ENCODE results near the gene AMACR. TPM values are rescaled to one million over a fixed set of nuclear protein-coding genes. Genes with fewer than 3 reads are reported as not detected.

AMACR gene
- total and polyA plus RNA-seq, 7 experiments from 2014 or later, result 2.7 to 12.0 (median 8.2) TPM

DNA sequence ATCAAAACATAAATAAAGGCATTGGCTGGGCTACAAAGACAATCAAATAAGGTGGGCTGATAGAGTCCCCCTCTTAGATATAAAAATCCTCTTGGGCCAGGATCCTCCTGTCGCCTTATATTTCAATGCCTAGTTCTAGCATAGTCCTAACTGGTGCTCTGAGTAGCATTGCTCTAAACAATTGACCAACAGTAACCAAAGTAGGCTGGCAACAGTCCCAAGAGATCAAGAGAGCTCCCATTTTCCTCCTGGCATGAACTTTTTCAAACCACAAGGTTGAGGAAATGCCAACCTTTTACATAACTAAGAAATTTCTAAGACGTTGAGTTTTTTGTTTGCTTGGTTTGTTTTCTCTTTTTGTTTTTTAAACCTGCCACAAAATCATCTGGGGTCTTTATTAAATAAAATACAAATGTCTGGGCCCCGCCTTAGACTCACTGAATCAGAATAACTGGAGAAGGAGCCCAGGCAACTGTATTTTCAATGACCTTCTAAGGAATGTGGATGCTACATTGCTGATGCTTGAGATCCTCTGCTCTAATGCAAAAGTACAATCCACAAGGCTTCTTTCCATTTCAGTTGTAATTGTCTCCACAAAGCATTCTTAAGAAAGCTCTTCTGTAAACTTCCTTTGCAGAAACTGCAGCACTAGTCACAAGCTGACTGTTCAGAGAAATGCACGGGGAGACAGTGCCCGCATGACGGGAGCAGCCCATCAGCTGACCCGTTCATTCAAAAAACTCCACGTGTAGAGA is 26.3 kb downstream of the AMACR start:
- ATAC-seq (no peak), DNase-seq (no peak)
- Histone ChIP-seq H3K27me3 (ENCODE audit: control insufficient read depth in 2 of 2, insufficient read depth in 2 of 2, low read length in 2 of 2) (no peaks in the 10 kb centered on the region), H3K36me3 (ENCODE audit: control insufficient read depth in 2 of 3, insufficient read depth in 3 of 3, low read length in 3 of 3) (no peaks in the 10 kb centered on the region), H3K9me3 (ENCODE audit: control insufficient read depth in 2 of 3, low read length in 3 of 3) (no peaks in the 10 kb centered on the region), H3K27ac (ENCODE audit: low read depth, low read length) (no peak overlapping the region), H3K4me1 (ENCODE audit: control insufficient read depth in 2 of 2, insufficient read depth in 2 of 2, low read length in 2 of 2) (no peaks in the 10 kb centered on the region), H3K4me3 (ENCODE audit: low read length) (no peak overlapping the region)
- H3K27me3 Mint-ChIP-seq, result peaks cover 0 to 5% (median 3%) of the 10 kb centered on the region in 5 donors
- ChIA-PET CTCF (no interaction called here), POLR2A (no interaction called here)
- peaks cover 0 to 4% (median 0%) of the 10 kb centered on the region in 5 donors for H3K36me3 Mint-ChIP-seq
- intact Hi-C loops (cut with micrococcal nuclease), result no loop called here
- no peaks in the 10 kb centered on the region for H3K4me1 Mint-ChIP-seq
- peaks cover 0 to 1% (median 0%) of the 10 kb centered on the region in 11 donors for H3K9me3 Mint-ChIP-seq
- no peak overlapping the region for H3K27ac Mint-ChIP-seq
- no peak overlapping the region for H3K4me3 Mint-ChIP-seq

DNA sequence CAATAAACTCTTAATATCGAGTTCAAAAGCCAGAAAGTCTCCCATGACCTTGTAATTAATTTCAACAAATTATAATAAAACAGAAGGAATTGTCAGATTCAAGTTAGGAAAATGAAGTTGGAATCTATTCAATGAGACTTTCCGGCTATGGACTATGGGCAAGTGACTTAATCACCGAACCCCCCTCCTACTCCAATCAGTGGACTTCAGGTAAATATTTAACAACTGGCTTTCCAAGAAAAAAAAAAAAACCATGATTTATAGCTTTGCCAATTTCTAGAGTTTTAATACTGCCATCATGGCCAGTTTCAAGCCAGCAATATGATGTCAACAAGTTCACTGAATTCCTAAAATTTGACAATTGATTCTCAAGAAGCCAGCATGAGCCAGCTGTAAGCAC is 27.8 kb downstream of the AMACR start:
- Mint-ChIP-seq H3K9me3 (peaks cover 0 to 2% (median 0%) of the 10 kb centered on the region in 11 donors), H3K4me3 (no peak overlapping the region), H3K27ac (no peak overlapping the region), H3K36me3 (peaks cover 0 to 4% (median 0%) of the 10 kb centered on the region in 5 donors), H3K27me3 (peaks cover 0 to 6% (median 5%) of the 10 kb centered on the region in 5 donors), H3K4me1 (no peaks in the 10 kb centered on the region)
- POLR2A ChIA-PET, result no interaction called here
- no peak overlapping the region for H3K4me3 ChIP-seq (ENCODE audit: low read length)
- intact Hi-C loops (cut with micrococcal nuclease), result no loop called here
- H3K4me1 ChIP-seq (ENCODE audit: control insufficient read depth in 2 of 2, insufficient read depth in 2 of 2, low read length in 2 of 2), result no peaks in the 10 kb centered on the region
- H3K36me3 ChIP-seq (ENCODE audit: control insufficient read depth in 2 of 3, insufficient read depth in 3 of 3, low read length in 3 of 3), result no peaks in the 10 kb centered on the region
- H3K27me3 ChIP-seq (ENCODE audit: control insufficient read depth in 2 of 2, insufficient read depth in 2 of 2, low read length in 2 of 2), result no peaks in the 10 kb centered on the region
- CTCF ChIA-PET, result interaction anchor here (0.6 kb wide), 1 partner anchor 1169 kb away, joined by 3 read pairs; no protein-coding TSS in a partner anchor
- ATAC-seq, result no peak
- no peak for DNase-seq
- H3K9me3 ChIP-seq (ENCODE audit: control insufficient read depth in 2 of 3, low read length in 3 of 3), result no peaks in the 10 kb centered on the region
- H3K27ac ChIP-seq (ENCODE audit: low read depth, low read length), result no peak overlapping the region

GRCh38 chr5:33978306-33978705 is 29.5 kb downstream of the AMACR start:
- no peak overlapping the region for H3K4me3 ChIP-seq (ENCODE audit: low read length)
- intact Hi-C loops (cut with micrococcal nuclease), result no loop called here
- no peak overlapping the region for H3K27ac ChIP-seq (ENCODE audit: low read depth, low read length)
- ChIA-PET POLR2A (no interaction called here), CTCF (no interaction called here)
- Mint-ChIP-seq H3K9me3 (peaks cover 0 to 2% (median 0%) of the 10 kb centered on the region in 11 donors), H3K27me3 (peaks cover 0 to 6% (median 5%) of the 10 kb centered on the region in 5 donors), H3K4me1 (peaks cover 0 to 9% (median 5%) of the 10 kb centered on the region in 7 donors), H3K4me3 (no peak overlapping the region), H3K36me3 (peaks cover 0 to 4% (median 0%) of the 10 kb centered on the region in 5 donors), H3K27ac (no peak overlapping the region)
- H3K36me3 ChIP-seq (ENCODE audit: control insufficient read depth in 2 of 3, insufficient read depth in 3 of 3, low read length in 3 of 3), result no peaks in the 10 kb centered on the region
- DNase-seq (no peak), ATAC-seq (no peak)
- H3K27me3 ChIP-seq (ENCODE audit: control insufficient read depth in 2 of 2, insufficient read depth in 2 of 2, low read length in 2 of 2), result no peaks in the 10 kb centered on the region
- no peaks in the 10 kb centered on the region for H3K9me3 ChIP-seq (ENCODE audit: control insufficient read depth in 2 of 3, low read length in 3 of 3)
- H3K4me1 ChIP-seq (ENCODE audit: control insufficient read depth in 2 of 2, insufficient read depth in 2 of 2, low read length in 2 of 2), result peaks cover 0 to under 1% of the 10 kb centered on the region in 2 donors

DNA sequence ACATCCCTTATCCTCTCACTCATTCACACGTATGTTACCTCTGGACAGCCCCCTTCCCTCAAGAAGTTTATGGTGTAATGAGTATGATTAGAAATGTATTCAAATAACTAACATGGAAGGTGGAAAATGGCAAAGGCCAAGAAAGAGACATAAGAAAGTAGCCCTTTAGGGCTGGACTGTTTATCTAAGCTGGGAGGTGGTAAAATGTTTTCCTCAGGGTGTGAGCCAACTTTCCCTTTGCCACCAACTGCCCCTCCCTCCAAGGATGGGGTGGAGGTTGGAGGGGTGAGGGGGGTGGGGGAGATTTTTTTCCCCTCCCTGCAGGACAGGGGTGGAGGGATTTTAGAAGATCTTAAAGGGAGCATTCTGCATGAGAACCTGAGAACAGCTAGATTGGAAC is 31.5 kb downstream of the AMACR start:
- POLR2A ChIA-PET, result no interaction called here
- Histone ChIP-seq H3K27me3 (ENCODE audit: control insufficient read depth in 2 of 2, insufficient read depth in 2 of 2, low read length in 2 of 2) (no peaks in the 10 kb centered on the region), H3K36me3 (ENCODE audit: control insufficient read depth in 2 of 3, insufficient read depth in 3 of 3, low read length in 3 of 3) (no peaks in the 10 kb centered on the region), H3K4me1 (ENCODE audit: control insufficient read depth in 2 of 2, insufficient read depth in 2 of 2, low read length in 2 of 2) (peaks cover 0 to 5% of the 10 kb centered on the region in 2 donors), H3K27ac (ENCODE audit: low read depth, low read length) (no peak overlapping the region), H3K4me3 (ENCODE audit: low read length) (no peak overlapping the region), H3K9me3 (ENCODE audit: control insufficient read depth in 2 of 3, low read length in 3 of 3) (no peaks in the 10 kb centered on the region)
- no peak for DNase-seq
- intact Hi-C loops (cut with micrococcal nuclease), result no loop called here
- peaks cover 0 to 2% (median 0%) of the 10 kb centered on the region in 11 donors for H3K9me3 Mint-ChIP-seq
- H3K4me3 Mint-ChIP-seq, result no peak overlapping the region
- peaks cover 0 to 4% (median 0%) of the 10 kb centered on the region in 5 donors for H3K36me3 Mint-ChIP-seq
- CTCF ChIA-PET, result interaction anchor here (0.5 kb wide), 1 partner anchor 51 kb away, joined by 3 read pairs; no protein-coding TSS in a partner anchor
- H3K4me1 Mint-ChIP-seq, result peaks cover 0 to 17% (median 7%) of the 10 kb centered on the region in 7 donors
- peaks cover 0 to 6% (median 5%) of the 10 kb centered on the region in 5 donors for H3K27me3 Mint-ChIP-seq
- ATAC-seq, result no peak
- H3K27ac Mint-ChIP-seq, result no peak overlapping the region

- ATAC-seq (no peak), DNase-seq (no peak)
- H3K4me3 Mint-ChIP-seq, result no peak overlapping the region
- H3K4me3 ChIP-seq (ENCODE audit: low read length), result no peak overlapping the region
- H3K4me1 Mint-ChIP-seq, result peaks cover 0 to 17% (median 7%) of the 10 kb centered on the region in 7 donors
- H3K27me3 Mint-ChIP-seq, result peaks cover 0 to 6% (median 5%) of the 10 kb centered on the region in 5 donors
- no peak overlapping the region for H3K27ac ChIP-seq (ENCODE audit: low read depth, low read length)
- H3K9me3 ChIP-seq (ENCODE audit: control insufficient read depth in 2 of 3, low read length in 3 of 3), result no peaks in the 10 kb centered on the region
- H3K27me3 ChIP-seq (ENCODE audit: control insufficient read depth in 2 of 2, insufficient read depth in 2 of 2, low read length in 2 of 2), result no peaks in the 10 kb centered on the region
- peaks cover 0 to 4% (median 0%) of the 10 kb centered on the region in 5 donors for H3K36me3 Mint-ChIP-seq
- H3K36me3 ChIP-seq (ENCODE audit: control insufficient read depth in 2 of 3, insufficient read depth in 3 of 3, low read length in 3 of 3), result no peaks in the 10 kb centered on the region
- POLR2A ChIA-PET, result no interaction called here
- no peak overlapping the region for H3K27ac Mint-ChIP-seq
- intact Hi-C loops (cut with micrococcal nuclease), result no loop called here
- peaks cover 0 to 2% (median 0%) of the 10 kb centered on the region in 11 donors for H3K9me3 Mint-ChIP-seq
- CTCF ChIA-PET, result no interaction called here
- H3K4me1 ChIP-seq (ENCODE audit: control insufficient read depth in 2 of 2, insufficient read depth in 2 of 2, low read length in 2 of 2), result peaks cover 0 to 5% of the 10 kb centered on the region in 2 donors
Measured at GRCh38 chr5:33975852-33976251, 32.0 kb downstream of the AMACR start.

DNA sequence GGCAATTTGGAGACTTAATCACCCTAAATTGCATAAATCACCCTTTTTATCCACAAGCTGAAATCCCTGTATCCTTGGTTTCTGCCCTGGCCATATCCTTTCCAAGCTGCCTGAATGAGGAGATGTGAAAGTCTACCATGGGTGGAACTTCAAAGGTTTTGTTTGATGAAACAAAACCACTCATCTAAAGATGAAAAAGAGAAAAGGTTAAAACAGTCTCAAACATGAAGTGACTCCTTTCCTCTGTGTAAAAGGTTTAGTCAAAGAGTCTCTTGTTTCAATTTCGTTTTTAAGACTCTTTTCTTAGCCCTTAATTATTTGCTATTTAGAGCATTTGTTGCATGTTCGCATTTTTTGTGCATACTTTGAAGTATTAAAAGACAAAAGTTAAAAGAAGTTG is 34.6 kb downstream of the AMACR start:
- Mint-ChIP-seq H3K36me3 (no peaks in the 10 kb centered on the region), H3K27ac (peak overlapping the region in 1 of 9 donors; percentile 26), H3K9me3 (peaks cover 0 to 2% (median 0%) of the 10 kb centered on the region in 11 donors), H3K4me3 (peak overlapping the region in 3 of 10 donors; percentile 21 to 47 (median 23)), H3K4me1 (peaks cover 4 to 17% (median 7%) of the 10 kb centered on the region in 7 donors), H3K27me3 (peaks cover 0 to 6% (median 3%) of the 10 kb centered on the region in 5 donors)
- peaks cover 0 to 5% of the 10 kb centered on the region in 2 donors for H3K4me1 ChIP-seq (ENCODE audit: control insufficient read depth in 2 of 2, insufficient read depth in 2 of 2, low read length in 2 of 2)
- no peaks in the 10 kb centered on the region for H3K27me3 ChIP-seq (ENCODE audit: control insufficient read depth in 2 of 2, insufficient read depth in 2 of 2, low read length in 2 of 2)
- H3K4me3 ChIP-seq (ENCODE audit: low read length), result no peak overlapping the region
- peak in 1 of 9 donors; percentile 13 for DNase-seq
- H3K27ac ChIP-seq (ENCODE audit: low read depth, low read length), result no peak overlapping the region
- no peaks in the 10 kb centered on the region for H3K36me3 ChIP-seq (ENCODE audit: control insufficient read depth in 2 of 3, insufficient read depth in 3 of 3, low read length in 3 of 3)
- ChIA-PET CTCF (no interaction called here), POLR2A (no interaction called here)
- no peak for ATAC-seq
- no peaks in the 10 kb centered on the region for H3K9me3 ChIP-seq (ENCODE audit: control insufficient read depth in 2 of 3, low read length in 3 of 3)
- intact Hi-C loops (cut with micrococcal nuclease), result no loop called here
